SK-N-SH (cell line): ENCODE measurements around the gene HOMER3.

Experiments
- CHD2 ChIP-seq: fragments of 150-350 bp; IDR thresholded peaks from 2 replicates; pipeline ENCODE4 v1.6.1; 2018; ENCODE audit warnings: low read length; ENCODE audit not compliant: partially characterized antibody
- EP300 ChIP-seq, 2 experiments: IDR thresholded peaks; 2 replicates each; pipeline versions ENCODE4 v1.4.0 to v1.6.1; 2012; ENCODE audit warnings: borderline replicate concordance in 1 of 2, low read depth in 1 of 2, low read length in 1 of 2
- EZH2phosphoT487 ChIP-seq: fragments of 200-600 bp; sonication (generic); IDR thresholded peaks from 2 replicates; pipeline ENCODE4 v1.6.1; 2017; ENCODE audit warnings: low read depth, mixed run types, mild to moderate bottlenecking, antibody characterized with exemption, moderate library complexity, borderline replicate concordance
- GABPA ChIP-seq: IDR thresholded peaks from 2 replicates; pipeline ENCODE4 v1.4.0; 2012; ENCODE audit warnings: low read depth, mild to moderate bottlenecking
- JUND ChIP-seq: IDR thresholded peaks from 2 replicates; pipeline ENCODE4 v1.4.0; 2012
- NFIC ChIP-seq: IDR thresholded peaks from 2 replicates; pipeline ENCODE4 v1.4.0; 2012; ENCODE audit warnings: borderline replicate concordance
- NRF1 ChIP-seq: IDR thresholded peaks from 2 replicates; pipeline ENCODE4 v1.6.1; 2012; ENCODE audit warnings: low read depth, mild to moderate bottlenecking, low read length
- POLR2AphosphoS5 ChIP-seq: IDR thresholded peaks from 2 replicates; pipeline ENCODE4 v1.6.1; 2012; ENCODE audit warnings: low read depth, low read length
- RFX5 ChIP-seq: IDR thresholded peaks from 2 replicates; pipeline ENCODE4 v1.6.1; 2012; ENCODE audit warnings: mild to moderate bottlenecking, improper control_type of control experiment, low read length
- SIN3A ChIP-seq: IDR thresholded peaks from 2 replicates; pipeline ENCODE4 v1.6.1; 2012; ENCODE audit warnings: low read depth, mild to moderate bottlenecking, low read length, moderate library complexity, borderline replicate concordance
- TAF1 ChIP-seq: IDR thresholded peaks from 2 replicates; pipeline ENCODE4 v1.6.1; 2012; ENCODE audit warnings: low read depth, mild to moderate bottlenecking, low read length, moderate library complexity, borderline replicate concordance
- TCF12 ChIP-seq: IDR thresholded peaks from 2 replicates; pipeline ENCODE4 v1.4.0; 2012
- TF ChIP-seq, protein P1 (sequence below): fragments of 200-600 bp; sonication (generic); IDR thresholded peaks from 2 replicates; pipeline ENCODE4 v1.6.1; 2017; ENCODE audit warnings: antibody characterized with exemption, mild to moderate bottlenecking, moderate library complexity

DNA sequence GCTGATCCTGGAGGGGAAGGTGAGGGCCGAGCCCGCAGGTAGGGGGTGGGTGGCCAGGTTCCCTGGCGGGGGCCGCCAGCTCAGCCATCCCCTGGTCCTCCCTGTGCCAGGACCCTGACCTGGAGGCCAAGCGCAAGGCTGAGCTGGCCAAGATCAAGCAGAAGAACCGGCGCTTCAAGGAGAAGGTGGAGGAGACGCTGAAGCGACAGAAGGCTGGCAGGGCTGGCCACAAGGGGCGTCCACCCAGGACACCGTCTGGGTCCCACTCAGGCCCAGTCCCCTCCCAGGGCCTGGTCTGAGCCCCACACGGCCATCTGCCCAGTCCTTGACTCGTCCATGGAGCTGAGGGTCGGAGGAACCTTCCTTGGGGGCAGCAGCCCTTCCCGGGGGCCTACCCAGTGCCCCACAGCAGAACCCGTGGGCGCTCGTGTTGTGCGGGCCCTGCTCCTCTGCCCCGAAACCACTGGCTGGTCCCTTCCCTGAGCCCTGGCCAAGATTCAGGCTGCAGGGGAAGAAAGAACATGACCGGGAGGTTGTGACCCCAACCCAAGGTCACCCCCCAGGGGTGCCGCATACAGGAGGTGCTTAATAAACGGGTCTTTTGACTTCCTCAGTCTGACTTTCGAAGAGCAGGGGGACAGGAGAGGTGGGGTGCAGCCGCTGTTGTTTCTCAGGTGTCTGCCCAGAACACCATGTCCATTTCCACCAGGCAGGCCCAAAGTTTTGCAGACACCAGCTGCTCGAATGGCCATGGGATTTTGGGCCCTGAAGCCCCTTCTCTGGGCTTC is 12.8 kb downstream of the HOMER3 start:
- TF ChIP-seq, protein P1, sequence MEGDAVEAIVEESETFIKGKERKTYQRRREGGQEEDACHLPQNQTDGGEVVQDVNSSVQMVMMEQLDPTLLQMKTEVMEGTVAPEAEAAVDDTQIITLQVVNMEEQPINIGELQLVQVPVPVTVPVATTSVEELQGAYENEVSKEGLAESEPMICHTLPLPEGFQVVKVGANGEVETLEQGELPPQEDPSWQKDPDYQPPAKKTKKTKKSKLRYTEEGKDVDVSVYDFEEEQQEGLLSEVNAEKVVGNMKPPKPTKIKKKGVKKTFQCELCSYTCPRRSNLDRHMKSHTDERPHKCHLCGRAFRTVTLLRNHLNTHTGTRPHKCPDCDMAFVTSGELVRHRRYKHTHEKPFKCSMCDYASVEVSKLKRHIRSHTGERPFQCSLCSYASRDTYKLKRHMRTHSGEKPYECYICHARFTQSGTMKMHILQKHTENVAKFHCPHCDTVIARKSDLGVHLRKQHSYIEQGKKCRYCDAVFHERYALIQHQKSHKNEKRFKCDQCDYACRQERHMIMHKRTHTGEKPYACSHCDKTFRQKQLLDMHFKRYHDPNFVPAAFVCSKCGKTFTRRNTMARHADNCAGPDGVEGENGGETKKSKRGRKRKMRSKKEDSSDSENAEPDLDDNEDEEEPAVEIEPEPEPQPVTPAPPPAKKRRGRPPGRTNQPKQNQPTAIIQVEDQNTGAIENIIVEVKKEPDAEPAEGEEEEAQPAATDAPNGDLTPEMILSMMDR = no peak
- TF ChIP-seq EZH2phosphoT487 (no peak), NRF1 (no peak), EP300 (IDR thresholded peaks at IDR 0.05; ENCODE audit: borderline replicate concordance in 1 of 2, low read depth in 1 of 2, low read length in 1 of 2) (no peak), TCF12 (no peak), SIN3A (no peak; the same call in 1 of the 2 replicates), GABPA (no peak), TAF1 (no peak), POLR2AphosphoS5 (no peak), NFIC (no peak), JUND (no peak), RFX5 (no peak), CHD2 (no peak)
